SW 1271 (cell line): ENCODE results near the gene RGS2.

ENCODE experiments used
- DNase-seq, 2 experiments: peaks; one replicate each; lab custom pipeline; 2025; lab: John Stamatoyannopoulos, UW

Gene RGS2, protein sequence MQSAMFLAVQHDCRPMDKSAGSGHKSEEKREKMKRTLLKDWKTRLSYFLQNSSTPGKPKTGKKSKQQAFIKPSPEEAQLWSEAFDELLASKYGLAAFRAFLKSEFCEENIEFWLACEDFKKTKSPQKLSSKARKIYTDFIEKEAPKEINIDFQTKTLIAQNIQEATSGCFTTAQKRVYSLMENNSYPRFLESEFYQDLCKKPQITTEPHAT

DNA sequence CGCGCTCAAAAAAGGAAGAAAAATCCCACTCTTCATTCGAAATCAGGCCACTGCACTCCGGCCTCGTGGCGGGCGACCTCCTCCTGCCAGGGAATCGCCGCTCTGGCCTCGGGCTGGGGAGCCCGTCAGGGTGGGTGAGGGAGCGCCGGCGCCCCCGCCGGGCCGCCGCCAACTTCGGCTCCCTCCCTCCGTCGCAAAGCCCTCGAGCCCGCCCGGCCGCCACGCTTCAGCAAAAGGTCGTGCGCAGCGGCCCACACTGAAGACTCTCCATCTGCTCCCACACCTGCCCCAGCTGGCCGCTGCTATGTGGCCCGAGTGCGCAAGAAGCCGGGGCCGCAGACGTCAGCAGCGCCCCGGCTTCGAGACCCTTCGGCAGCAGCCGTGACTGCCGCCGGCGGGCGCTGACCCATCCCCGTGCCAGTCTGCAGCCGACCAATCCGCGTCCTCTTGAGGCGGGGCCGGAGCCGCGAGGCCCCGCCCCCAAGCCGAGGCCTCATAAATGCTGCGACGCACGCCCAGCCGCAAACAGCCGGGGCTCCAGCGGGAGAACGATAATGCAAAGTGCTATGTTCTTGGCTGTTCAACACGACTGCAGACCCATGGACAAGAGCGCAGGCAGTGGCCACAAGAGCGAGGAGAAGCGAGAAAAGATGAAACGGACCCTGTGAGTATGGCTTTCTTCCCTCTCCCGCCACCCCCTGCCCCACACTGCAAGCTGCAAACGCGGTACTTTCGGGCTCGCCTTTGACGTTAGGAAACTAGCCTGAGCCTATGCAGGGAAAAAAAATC, at the start of gene RGS2:
RGS2 (plus strand) TSS at position 522 of the 789 bp plus-strand sequence; CDS start at position 555, 33 bp downstream.
- DNase-seq: peak; percentile 47 to 66

DNA sequence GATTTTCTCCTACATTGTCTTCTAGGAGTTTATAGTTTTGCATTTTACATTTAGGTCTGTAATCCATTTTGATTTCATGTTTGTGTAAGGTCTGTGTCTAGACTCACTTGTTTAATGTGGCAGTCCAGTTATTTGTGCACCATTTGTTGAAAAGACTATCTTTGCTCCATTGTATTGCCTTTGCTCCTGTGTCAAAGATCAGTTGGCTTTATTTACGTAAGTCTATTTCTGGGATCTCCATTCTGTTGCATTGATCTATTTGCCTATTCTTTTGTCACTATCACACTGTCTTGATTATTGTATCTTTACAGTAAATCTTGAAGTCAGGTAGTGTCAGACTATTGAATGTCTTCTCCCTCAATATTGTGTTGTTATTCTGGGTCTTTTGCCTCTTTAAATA, 49.7 kb upstream of the RGS2 start:
- DNase-seq: no peak

DNA sequence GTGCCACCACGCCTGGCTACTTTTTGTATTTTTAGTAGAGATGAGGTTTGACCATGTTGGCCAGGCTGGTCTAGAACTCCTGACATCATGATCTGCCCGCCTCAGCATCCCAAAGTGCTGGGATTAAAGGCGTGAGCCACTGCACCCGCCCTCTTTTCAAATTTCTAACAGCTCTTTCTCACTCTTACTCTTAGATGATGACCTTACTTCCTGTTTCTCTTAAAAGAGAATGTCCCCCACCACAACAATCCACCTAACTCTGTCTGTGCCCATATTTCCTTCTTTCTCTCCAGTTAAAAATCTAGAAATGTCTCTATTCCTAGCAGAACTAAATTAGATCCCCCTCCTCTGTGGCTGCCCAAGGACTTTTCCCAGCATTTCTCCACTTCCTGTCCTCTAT, 46.6 kb upstream of the RGS2 start:
- DNase-seq: no peak

DNA sequence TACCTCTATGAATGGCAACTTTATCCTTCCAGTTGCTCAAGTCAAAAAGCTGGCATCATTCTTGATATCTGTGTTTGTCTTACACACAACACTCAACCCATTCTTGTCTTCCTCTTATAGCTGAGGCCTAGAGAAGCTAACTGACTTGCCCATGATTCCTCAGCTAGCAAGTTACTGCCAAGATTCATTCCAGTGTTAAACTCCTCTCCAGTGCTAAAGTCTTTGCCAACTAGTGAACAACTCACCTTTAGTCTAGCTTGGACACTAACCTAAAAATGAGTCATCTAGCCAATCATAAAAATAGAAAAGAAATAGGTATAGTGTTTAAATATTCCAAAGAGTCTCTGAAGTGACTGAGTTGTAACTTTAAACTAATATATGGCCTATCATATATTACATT, 45.6 kb upstream of the RGS2 start:
- DNase-seq: no peak

DNA sequence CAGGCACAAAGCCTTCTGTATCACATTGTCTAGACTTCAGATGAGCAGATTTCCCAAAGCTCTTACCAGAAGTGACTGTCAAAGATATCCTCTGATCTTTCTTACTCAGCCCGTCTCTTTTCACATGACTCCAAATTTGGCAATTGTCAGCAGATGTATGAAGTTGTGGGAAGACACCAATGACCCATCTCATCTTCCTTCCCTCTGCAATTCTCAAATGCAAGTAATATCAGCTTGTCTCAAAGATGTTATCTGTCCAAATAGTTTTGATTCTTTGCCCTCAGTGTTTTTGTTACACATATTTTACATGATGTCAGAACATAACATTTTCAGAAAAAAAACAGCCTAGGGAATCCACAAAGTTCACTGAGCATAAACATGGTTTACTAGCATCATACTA, 45.1 kb upstream of the RGS2 start:
- no peak for DNase-seq

DNA sequence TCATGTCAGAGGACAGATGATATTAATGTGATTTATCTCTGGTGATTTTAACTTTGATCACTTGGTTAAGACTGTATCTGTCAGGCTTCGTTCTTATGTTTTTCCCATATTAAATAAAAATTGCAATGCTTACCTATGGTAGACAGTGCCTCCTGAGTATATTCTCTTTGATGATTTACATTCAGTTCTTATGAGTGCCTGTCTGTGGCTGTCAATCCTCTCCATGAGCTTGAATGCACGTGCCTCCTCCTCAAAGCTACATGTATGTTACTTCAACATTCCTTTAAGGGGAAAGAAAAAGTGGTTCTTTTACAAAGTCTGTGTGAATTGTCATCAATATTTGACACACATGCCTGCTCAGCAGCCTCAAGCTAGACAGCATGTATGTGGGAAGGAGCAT, 44.2 kb upstream of the RGS2 start:
- DNase-seq: no peak

DNA sequence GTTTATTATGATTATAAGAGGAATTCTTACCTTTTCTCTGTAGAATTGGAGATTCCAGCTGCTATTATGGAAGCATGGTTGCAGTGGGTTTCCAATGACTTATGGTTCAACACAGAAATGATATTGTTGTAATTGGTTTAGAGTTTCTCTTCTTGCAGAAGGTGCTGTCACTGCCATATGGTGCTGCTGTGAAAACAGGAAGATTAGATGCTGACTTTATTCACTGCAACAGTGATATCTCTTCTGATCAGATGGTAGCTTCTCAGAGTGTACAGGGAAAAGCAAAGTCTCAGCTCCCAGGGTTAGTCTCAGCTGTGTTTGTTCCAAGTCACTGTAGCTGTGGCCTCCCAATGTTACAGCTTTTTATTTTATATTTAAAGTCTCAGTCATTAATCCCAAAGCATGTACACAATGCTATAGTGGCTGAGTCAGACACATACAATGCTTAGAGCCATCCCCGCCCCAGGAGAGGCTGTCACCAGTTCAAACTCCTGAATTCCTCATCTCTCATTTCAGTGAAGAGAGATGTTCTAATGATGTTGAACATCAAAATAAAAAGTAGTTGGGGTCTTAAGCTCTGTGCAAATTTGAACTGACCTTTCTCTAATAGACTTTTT, 42.7 kb upstream of the RGS2 start:
- no peak for DNase-seq

DNA sequence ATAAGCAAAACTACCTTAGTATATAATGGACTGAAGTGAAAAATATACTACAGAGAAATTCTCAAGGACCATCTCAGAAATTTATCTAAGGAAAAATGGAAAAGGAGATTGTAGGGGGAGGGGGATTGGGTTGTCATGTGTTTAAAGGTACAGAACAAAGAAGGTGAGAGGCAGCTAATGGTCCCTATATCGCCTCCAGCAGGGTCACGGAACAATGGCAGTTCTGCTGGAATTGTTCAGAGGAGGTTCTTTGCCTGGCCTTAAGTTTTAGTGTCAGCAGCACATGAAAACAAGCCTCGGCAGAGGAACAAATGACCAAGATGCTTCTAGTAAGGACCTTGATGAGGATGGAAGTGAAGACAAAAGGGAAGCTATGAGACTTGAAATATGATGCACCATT, 42.0 kb upstream of the RGS2 start:
- DNase-seq: no peak

DNA sequence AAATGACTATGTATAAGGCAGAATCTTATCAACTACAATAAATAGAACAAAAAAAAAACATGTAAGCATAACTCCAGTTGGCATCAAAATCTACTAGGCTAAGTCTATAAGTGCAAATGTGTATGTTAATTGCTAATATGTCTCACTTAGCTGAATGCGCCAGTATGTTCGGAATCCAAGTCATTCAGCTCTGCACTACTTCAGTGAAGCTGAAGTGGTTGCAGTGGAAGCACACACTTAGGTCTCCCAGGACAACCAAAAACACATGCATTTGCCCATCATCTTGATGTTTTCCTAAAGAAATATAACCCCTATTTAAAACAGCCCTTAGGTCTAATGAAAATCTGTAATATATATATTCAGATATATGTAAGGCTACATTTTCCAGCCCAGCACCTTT, 41.0 kb upstream of the RGS2 start:
- DNase-seq: no peak

DNA sequence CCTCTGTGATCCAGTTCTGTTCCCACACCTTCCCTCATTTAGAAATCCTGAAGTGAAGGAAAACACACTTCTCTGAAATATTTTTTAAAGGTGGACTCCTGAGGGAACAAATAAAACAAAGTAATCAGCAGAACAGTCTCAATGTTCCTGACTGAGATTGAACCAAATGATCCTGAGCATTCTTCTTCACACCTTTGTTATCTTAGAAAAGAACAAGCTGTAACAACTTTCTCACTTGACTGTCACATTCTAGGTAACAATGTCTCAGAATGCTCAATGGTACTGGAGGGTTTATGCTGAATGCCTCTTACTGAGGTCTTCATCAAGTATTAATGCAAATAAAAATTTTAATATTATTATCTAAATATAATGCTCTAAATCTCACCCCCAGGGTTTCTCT, 40.4 kb upstream of the RGS2 start:
- DNase-seq: no peak

DNA sequence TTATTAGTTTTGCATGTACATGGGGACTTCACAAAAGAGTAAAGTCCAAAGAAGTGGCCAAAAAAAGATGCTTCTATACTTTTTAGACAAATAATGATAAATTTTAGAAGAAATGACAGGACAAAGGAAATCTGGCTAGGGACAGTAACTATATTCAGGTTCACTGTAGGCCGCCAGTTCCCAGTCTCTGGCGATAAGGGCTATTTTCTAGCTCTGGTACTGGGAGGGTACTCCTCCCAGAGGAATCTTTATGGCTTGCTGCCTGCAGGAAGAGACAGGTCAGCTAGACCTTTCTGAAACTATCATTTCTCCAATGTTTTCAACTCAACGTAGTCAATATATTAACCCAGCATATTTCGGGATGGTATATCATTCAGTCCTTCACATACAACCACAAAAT, 37.5 kb upstream of the RGS2 start:
- DNase-seq: no peak

DNA sequence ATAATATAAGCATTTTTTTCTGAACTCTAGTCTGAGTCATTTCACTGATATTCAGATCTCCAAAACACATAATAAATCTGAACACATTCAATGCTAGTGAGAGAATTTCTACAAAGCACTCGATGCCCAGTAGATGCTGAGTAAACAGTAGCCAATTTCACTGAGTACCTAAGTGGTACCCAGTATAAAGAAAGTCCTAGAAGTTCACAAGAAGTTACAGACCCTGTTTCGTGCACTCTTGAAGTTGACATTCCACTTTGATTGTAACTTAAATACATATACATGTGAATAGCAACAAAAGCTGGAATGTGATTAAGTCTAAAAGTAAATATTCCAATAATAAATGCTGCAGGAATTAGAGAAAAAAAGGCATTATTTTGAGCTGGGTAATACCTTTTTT, 33.2 kb upstream of the RGS2 start:
- no peak for DNase-seq

DNA sequence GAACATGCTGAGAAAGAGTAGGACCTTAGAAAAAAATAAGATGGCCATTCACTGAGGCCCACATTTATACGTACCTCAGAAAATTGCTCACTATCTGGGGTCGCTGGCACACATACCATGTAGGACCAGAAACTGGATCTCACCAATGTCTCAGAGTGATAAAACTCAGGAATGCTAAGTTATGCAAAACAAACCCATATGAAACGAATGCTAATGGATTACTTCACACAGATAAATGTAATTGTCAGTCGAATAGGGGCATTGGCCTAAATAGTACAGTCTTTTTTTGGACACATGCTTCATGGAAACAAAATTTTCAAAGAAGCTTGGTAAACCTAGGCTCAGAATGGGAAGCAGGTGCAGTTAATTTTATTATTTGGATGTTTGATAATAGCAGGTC, 32.6 kb upstream of the RGS2 start:
- DNase-seq: no peak

DNA sequence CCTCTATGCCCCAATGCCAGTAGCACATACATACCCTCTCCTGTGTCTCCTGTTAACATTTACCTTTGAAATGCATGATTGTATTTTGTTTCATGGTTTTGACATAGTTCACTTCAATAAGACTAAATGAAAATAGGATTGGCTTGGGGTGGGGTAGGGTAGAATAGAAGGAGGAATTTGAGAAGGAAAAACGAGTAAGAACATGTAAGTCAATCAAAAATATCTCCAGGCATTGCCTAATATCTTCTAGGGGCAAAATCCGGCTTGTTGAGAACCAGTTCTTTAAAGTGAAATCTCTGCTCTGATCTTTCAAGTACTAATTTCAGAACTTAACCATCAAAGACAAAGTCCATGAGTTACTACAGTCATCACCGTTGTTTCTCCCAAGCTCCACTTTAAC, 31.8 kb upstream of the RGS2 start:
- no peak for DNase-seq

DNA sequence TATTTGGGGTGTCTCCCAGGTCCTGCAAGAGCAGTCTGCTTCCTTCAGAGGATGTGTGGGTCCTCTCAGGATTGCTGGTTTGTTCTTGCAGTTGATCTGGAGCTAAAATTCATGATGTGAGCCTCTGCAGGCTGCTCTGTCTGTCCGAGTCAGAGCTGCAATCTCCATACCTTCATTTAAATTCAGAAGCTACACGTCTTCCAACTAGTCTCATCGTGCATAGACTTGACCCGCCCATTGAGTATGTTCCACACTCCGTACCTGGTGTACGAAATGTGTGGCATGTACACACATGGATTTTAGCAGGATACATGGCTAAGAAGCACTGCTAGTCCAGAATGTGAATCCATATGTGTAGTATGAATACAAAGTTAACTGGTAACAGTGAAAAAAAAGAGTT, 25.0 kb upstream of the RGS2 start:
- no peak for DNase-seq

DNA sequence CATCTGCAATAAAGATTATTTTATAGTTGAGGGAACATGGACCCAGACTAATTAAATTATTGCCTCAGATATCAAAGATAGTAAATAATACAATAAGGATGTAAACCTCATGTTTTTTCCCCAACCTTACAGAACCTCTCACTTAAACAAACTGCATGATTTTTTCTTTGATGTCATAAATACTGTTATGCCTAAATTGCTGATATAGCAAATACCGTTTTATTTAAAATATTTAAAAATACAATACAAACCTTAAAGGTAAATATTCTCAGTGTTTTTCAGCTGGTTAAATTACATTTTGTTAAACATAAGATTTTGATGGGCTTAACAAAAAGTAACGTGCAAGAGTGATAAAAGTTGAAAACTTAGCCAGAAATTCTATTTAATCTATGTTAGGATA, 24.4 kb upstream of the RGS2 start:
- no peak for DNase-seq

DNA sequence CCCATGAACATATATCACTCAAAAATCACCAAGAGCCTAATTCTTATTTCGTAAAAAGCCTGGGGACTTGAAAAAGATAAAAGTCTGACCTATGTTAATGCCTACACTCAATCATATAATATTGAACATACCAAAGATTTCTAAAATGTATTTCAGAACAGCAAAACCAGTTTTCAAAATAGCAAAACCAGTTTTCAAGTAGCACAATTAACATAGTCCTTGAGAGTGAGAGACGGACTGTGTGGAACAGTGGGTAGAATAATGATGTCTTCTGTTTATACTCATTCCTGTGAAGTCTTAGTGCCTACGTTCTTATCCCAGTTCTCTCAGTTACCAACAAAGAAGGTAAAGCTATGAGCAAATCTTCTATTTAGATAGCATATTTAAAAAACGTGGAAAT, 22.3 kb upstream of the RGS2 start:
- no peak for DNase-seq

DNA sequence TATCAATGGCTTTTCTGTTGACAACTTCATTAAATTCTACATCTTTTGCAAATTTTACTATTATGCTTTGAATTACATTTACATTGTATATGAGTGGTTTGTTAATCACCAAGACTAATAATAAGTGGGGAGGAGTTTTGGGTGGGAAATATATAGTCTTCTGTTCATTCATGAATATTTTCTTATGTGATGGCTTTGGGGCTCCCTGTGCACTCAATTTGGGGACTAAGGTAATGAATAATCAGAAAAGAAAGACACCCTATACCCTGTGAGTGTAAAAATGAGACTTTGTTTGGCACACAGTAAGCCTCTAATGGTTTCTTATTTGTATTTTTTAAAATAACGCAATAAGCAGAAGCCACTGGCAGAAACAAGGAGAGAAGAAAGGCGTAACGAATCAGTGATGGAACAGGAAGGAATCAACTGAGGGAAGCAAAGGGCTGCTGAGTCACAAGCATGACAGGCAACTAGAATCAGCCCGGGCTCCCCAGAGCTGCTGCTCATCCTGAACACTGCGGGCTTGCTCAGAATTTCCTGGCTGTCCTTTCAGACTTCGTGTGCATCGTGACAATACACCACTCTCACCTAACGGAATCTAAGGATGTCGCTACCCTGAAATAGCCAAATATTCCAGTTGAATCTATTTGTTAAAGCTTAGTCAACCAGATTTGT, 20.8 kb upstream of the RGS2 start:
- no peak for DNase-seq

DNA sequence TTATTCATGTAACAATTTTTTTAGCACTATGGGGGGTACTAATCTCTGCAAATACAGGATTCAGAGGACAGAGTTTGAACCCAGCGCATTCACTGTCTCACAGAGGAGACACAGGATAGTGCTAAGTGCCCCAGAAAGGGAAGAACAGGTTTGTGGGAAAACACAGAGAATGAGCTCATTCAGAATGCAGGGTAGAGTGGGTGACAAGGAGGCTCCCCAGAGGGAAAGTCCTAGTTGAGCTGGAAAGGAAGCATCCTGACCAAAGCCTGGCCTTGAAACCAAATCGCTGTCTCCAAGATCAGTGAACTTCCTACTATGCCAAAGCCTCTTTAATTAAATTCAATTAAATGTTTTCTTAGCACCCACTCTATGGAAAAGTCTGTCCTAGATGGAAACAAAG, 19.0 kb upstream of the RGS2 start:
- DNase-seq: no peak

DNA sequence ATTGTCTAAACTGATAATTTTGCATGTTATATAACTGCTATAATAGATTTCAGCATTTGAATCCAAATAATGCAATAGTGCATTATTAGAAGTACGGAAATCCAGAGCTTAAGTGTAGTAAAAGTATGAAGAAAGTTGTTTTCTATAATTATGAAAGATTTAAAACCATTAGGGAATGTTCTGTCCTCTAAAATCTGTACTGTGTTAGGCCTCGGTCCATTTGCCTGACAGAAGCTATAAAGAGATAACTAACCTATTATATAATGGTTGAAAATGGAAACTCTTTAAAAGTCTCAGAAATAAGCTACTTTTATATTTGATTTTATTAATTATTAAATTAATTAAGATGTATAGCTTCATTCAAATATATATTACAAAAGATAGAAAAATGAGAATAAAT, 16.2 kb upstream of the RGS2 start:
- DNase-seq: no peak

DNA sequence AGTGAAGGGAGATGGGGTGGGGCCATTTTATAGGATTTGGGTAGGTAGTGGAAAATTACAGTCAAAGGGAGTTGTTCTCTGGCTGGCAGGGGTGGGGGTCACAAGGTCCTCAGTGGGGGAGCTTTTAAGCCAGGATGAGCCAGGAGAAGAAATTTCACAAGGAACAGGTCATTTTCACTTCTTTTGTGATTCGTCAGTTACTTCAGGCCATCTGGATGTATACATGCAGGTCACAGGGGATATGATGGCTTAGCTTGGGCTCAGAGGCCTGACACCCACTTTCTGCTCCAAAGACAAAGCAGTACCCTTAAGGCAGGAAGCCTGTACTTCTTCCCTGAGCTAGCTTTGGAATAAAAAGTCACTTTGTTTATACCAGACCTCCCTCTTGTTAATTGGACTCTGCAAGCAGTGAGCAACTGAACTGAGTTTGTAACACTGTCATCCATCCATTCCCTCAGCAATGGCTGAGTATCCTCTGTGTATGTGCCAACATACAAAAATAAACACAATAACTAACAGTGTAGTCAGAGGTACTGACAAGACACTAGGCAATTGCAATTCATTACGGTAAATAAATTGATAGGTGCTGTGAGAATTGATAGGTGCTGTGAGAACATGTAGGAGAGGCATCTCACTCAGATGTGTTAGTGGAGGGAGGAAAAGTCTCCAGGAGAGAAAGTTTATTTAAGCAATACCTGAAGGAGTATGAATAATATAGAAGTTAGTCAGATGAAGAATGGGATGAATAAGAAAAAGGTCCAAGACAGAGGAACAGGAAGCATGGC, 14.7 kb upstream of the RGS2 start:
- no peak for DNase-seq

DNA sequence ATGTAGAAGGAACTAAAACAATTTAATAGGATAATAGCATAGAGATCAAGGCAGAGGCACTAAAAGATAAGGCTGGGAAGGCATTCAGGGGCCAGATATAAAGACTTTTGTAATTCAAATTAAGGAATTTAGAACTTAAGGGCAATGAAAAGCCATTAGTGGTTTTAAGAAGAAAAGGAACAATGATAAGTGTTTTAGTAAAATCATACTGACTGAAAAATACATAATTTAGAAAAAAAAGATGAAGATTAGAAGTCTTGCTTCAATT, 14.1 kb upstream of the RGS2 start:
- DNase-seq: no peak
